ENCODE measurements around the gene TBC1D22A. TPM values are rescaled to one million over a fixed set of nuclear protein-coding genes. Genes with fewer than 3 reads are reported as not detected.

TBC1D22A gene
- total RNA-seq, 2 experiments from 2014 or later = 38.5 to 41.0 TPM

GRCh38 chr22:47084226-47084625 lies 321.8 kb downstream of the TBC1D22A start:
- H3K27ac Mint-ChIP-seq = no peak overlapping the region
- DNase-seq = no peak
- ChIA-PET POLR2A (no interaction called here), CTCF (no interaction called here)
- H3K4me3 Mint-ChIP-seq = no peak overlapping the region
- H3K9me3 Mint-ChIP-seq = peaks cover 11% of the 10 kb centered on the region
- H3K4me1 Mint-ChIP-seq = peaks cover 2% of the 10 kb centered on the region
- peaks cover 5% of the 10 kb centered on the region for H3K36me3 Mint-ChIP-seq (ENCODE audit: low read depth)
- H3K27me3 Mint-ChIP-seq = no peaks in the 10 kb centered on the region

GRCh38 chr22:47086596-47087248 lies 324.3 kb downstream of the TBC1D22A start:
- ChIA-PET CTCF (no interaction called here), POLR2A (no interaction called here)
- H3K4me3 Mint-ChIP-seq = no peak overlapping the region
- peaks cover 12% of the 10 kb centered on the region for H3K4me1 Mint-ChIP-seq
- H3K9me3 Mint-ChIP-seq = peaks cover 17% of the 10 kb centered on the region
- peaks cover 12% of the 10 kb centered on the region for H3K36me3 Mint-ChIP-seq (ENCODE audit: low read depth)
- no peak for DNase-seq
- no peak overlapping the region for H3K27ac Mint-ChIP-seq
- no peaks in the 10 kb centered on the region for H3K27me3 Mint-ChIP-seq

GRCh38 chr22:47088480-47089158 lies 326.2 kb downstream of the TBC1D22A start:
- no peak for DNase-seq
- H3K4me3 Mint-ChIP-seq = no peak overlapping the region
- peaks cover 12% of the 10 kb centered on the region for H3K4me1 Mint-ChIP-seq
- ChIA-PET POLR2A (no interaction called here), CTCF (no interaction called here)
- H3K27ac Mint-ChIP-seq = no peak overlapping the region
- no peaks in the 10 kb centered on the region for H3K27me3 Mint-ChIP-seq
- peaks cover 16% of the 10 kb centered on the region for H3K36me3 Mint-ChIP-seq (ENCODE audit: low read depth)
- H3K9me3 Mint-ChIP-seq = peaks cover 26% of the 10 kb centered on the region

GRCh38 chr22:47089374-47089773 lies 326.9 kb downstream of the TBC1D22A start:
- Mint-ChIP-seq H3K27me3 (no peaks in the 10 kb centered on the region), H3K27ac (no peak overlapping the region), H3K36me3 (ENCODE audit: low read depth) (peaks cover 21% of the 10 kb centered on the region), H3K9me3 (peaks cover 33% of the 10 kb centered on the region), H3K4me1 (peaks cover 14% of the 10 kb centered on the region), H3K4me3 (no peak overlapping the region)
- ChIA-PET POLR2A (no interaction called here), CTCF (no interaction called here)
- no peak for DNase-seq

GRCh38 chr22:47089796-47090460 lies 327.5 kb downstream of the TBC1D22A start:
- DNase-seq = no peak
- POLR2A ChIA-PET = no interaction called here
- peaks cover 26% of the 10 kb centered on the region for H3K36me3 Mint-ChIP-seq (ENCODE audit: low read depth)
- CTCF ChIA-PET = no interaction called here
- H3K27me3 Mint-ChIP-seq = no peaks in the 10 kb centered on the region
- no peak overlapping the region for H3K4me3 Mint-ChIP-seq
- H3K9me3 Mint-ChIP-seq = peaks cover 38% of the 10 kb centered on the region
- no peak overlapping the region for H3K27ac Mint-ChIP-seq
- H3K4me1 Mint-ChIP-seq = peaks cover 18% of the 10 kb centered on the region

- POLR2A ChIA-PET = no interaction called here
- H3K9me3 Mint-ChIP-seq = peaks cover 40% of the 10 kb centered on the region
- H3K4me3 Mint-ChIP-seq = no peak overlapping the region
- H3K4me1 Mint-ChIP-seq = peaks cover 19% of the 10 kb centered on the region
- H3K27ac Mint-ChIP-seq = no peak overlapping the region
- CTCF ChIA-PET = no interaction called here
- peaks cover 28% of the 10 kb centered on the region for H3K36me3 Mint-ChIP-seq (ENCODE audit: low read depth)
- no peaks in the 10 kb centered on the region for H3K27me3 Mint-ChIP-seq
- DNase-seq = no peak
Measured at GRCh38 chr22:47090591-47091245, 328.3 kb downstream of the TBC1D22A start.

- ChIA-PET POLR2A (no interaction called here), CTCF (no interaction called here)
- H3K9me3 Mint-ChIP-seq = peaks cover 43% of the 10 kb centered on the region
- H3K36me3 Mint-ChIP-seq (ENCODE audit: low read depth) = peaks cover 31% of the 10 kb centered on the region
- DNase-seq = no peak
- H3K4me1 Mint-ChIP-seq = peaks cover 21% of the 10 kb centered on the region
- H3K4me3 Mint-ChIP-seq = no peak overlapping the region
- no peaks in the 10 kb centered on the region for H3K27me3 Mint-ChIP-seq
- no peak overlapping the region for H3K27ac Mint-ChIP-seq
Measured at GRCh38 chr22:47091246-47091651, 328.8 kb downstream of the TBC1D22A start.

- Mint-ChIP-seq H3K4me1 (peaks cover 21% of the 10 kb centered on the region), H3K27ac (no peak overlapping the region), H3K4me3 (no peak overlapping the region), H3K9me3 (peaks cover 47% of the 10 kb centered on the region), H3K36me3 (ENCODE audit: low read depth) (peaks cover 32% of the 10 kb centered on the region), H3K27me3 (no peaks in the 10 kb centered on the region)
- no peak for DNase-seq
- ChIA-PET POLR2A (no interaction called here), CTCF (no interaction called here)
Measured at GRCh38 chr22:47091921-47092700, 329.7 kb downstream of the TBC1D22A start.

GRCh38 chr22:47092896-47093311 lies 330.5 kb downstream of the TBC1D22A start:
- DNase-seq = no peak
- no peaks in the 10 kb centered on the region for H3K27me3 Mint-ChIP-seq
- ChIA-PET POLR2A (no interaction called here), CTCF (no interaction called here)
- H3K9me3 Mint-ChIP-seq = peaks cover 47% of the 10 kb centered on the region
- H3K4me1 Mint-ChIP-seq = peaks cover 21% of the 10 kb centered on the region
- no peak overlapping the region for H3K4me3 Mint-ChIP-seq
- peaks cover 32% of the 10 kb centered on the region for H3K36me3 Mint-ChIP-seq (ENCODE audit: low read depth)
- H3K27ac Mint-ChIP-seq = no peak overlapping the region

GRCh38 chr22:47093720-47094119 lies 331.3 kb downstream of the TBC1D22A start:
- H3K9me3 Mint-ChIP-seq = peaks cover 47% of the 10 kb centered on the region
- H3K4me3 Mint-ChIP-seq = no peak overlapping the region
- ChIA-PET CTCF (no interaction called here), POLR2A (no interaction called here)
- H3K27me3 Mint-ChIP-seq = no peaks in the 10 kb centered on the region
- peaks cover 21% of the 10 kb centered on the region for H3K4me1 Mint-ChIP-seq
- DNase-seq = no peak
- no peak overlapping the region for H3K27ac Mint-ChIP-seq
- H3K36me3 Mint-ChIP-seq (ENCODE audit: low read depth) = peaks cover 32% of the 10 kb centered on the region

GRCh38 chr22:47094861-47095330 lies 332.4 kb downstream of the TBC1D22A start:
- Mint-ChIP-seq H3K36me3 (ENCODE audit: low read depth) (peaks cover 28% of the 10 kb centered on the region), H3K27me3 (no peaks in the 10 kb centered on the region), H3K27ac (no peak overlapping the region), H3K4me3 (no peak overlapping the region), H3K9me3 (peaks cover 47% of the 10 kb centered on the region), H3K4me1 (peaks cover 19% of the 10 kb centered on the region)
- ChIA-PET CTCF (no interaction called here), POLR2A (no interaction called here)
- DNase-seq = no peak

- CTCF ChIA-PET = no interaction called here
- no peak overlapping the region for H3K4me3 Mint-ChIP-seq
Measured at GRCh38 chr22:47095395-47096122, 333.1 kb downstream of the TBC1D22A start.

More at GRCh38 chr22:47095395-47096122, 333.1 kb downstream of the TBC1D22A start:
- no peaks in the 10 kb centered on the region for H3K27me3 Mint-ChIP-seq
- H3K9me3 Mint-ChIP-seq = peaks cover 47% of the 10 kb centered on the region
- POLR2A ChIA-PET = no interaction called here
- no peak for DNase-seq
- H3K36me3 Mint-ChIP-seq (ENCODE audit: low read depth) = peaks cover 28% of the 10 kb centered on the region
- H3K27ac Mint-ChIP-seq = no peak overlapping the region
- peaks cover 16% of the 10 kb centered on the region for H3K4me1 Mint-ChIP-seq
